HG02884 (cell line): Measurements from ENCODE around the gene RSL24D1.
"Not testable (repeated sequence)": the region's sequence is repeated elsewhere in the genome, so short reads cannot be mapped to it uniquely, and the experiment has no call there.

Experiments
- ATAC-seq: cut with Tn5 transposase; IDR thresholded peaks from one replicate; pipeline ENCODE4 v1.9.1; 2021; ENCODE audit warnings: mild to moderate bottlenecking, moderate library complexity; ENCODE audit not compliant: unreplicated experiment

Gene RSL24D1

GRCh38 chr15:55218056-55218455 lies 21.3 kb upstream of the RSL24D1 start:
- ATAC-seq, result no peak

- no peak for ATAC-seq
These were observed 7.7 kb upstream of the RSL24D1 start for GRCh38 chr15:55204464-55204863.

GRCh38 chr15:55202206-55202605 lies 5.5 kb upstream of the RSL24D1 start:
- ATAC-seq, result no peak

- ATAC-seq, result no peak
These were observed 2.0 kb upstream of the RSL24D1 start for GRCh38 chr15:55198706-55199105.

- no peak for ATAC-seq
These were observed 978 bp upstream of the RSL24D1 start for GRCh38 chr15:55197719-55198118.

- ATAC-seq, result peak; percentile 16
These were observed 593 bp upstream of the RSL24D1 start for GRCh38 chr15:55197362-55197705.

GRCh38 chr15:55195996-55196395 lies 745 bp downstream of the RSL24D1 start:
- ATAC-seq, result no peak

- ATAC-seq, result no peak
These were observed 2.5 kb downstream of the RSL24D1 start for GRCh38 chr15:55194256-55194655.

- no peak for ATAC-seq
These were observed 10.4 kb downstream of the RSL24D1 start for GRCh38 chr15:55186331-55186730.

GRCh38 chr15:55183679-55184078 lies 13.1 kb downstream of the RSL24D1 start:
- ATAC-seq, result no peak

GRCh38 chr15:55179141-55179540 lies 17.6 kb downstream of the RSL24D1 start:
- ATAC-seq, result no peak

- ATAC-seq, result no peak
These were observed 26.4 kb downstream of the RSL24D1 start for GRCh38 chr15:55170361-55170760.

GRCh38 chr15:55168350-55168974 lies 28.3 kb downstream of the RSL24D1 start:
- ATAC-seq, result peak; percentile 87

GRCh38 chr15:55164284-55164683 lies 32.5 kb downstream of the RSL24D1 start:
- ATAC-seq, result no peak

- ATAC-seq, result no peak
These were observed 45.1 kb downstream of the RSL24D1 start for GRCh38 chr15:55151631-55152030.

GRCh38 chr15:55143132-55143531 lies 53.6 kb downstream of the RSL24D1 start:
- ATAC-seq, result not testable (repeated sequence)

- ATAC-seq, result no peak
These were observed 62.8 kb downstream of the RSL24D1 start for GRCh38 chr15:55133972-55134371.

GRCh38 chr15:55132672-55133071 lies 64.1 kb downstream of the RSL24D1 start:
- ATAC-seq, result no peak
